HL-60 (cell line): ENCODE data around the gene ASPDH.

Experiments
- TF ChIP-seq, protein P1 (sequence below): IDR thresholded peaks from one replicate; pipeline ENCODE4 v1.5.1; 2011; ENCODE audit warnings: low read length, control low read depth, inconsistent platforms; ENCODE audit not compliant: insufficient read depth
- TF ChIP-seq, protein P2 (sequence below): IDR thresholded peaks from 2 replicates; pipeline ENCODE4 v1.6.1; 2012; ENCODE audit warnings: low read depth; ENCODE audit not compliant: insufficient replicate concordance

DNA sequence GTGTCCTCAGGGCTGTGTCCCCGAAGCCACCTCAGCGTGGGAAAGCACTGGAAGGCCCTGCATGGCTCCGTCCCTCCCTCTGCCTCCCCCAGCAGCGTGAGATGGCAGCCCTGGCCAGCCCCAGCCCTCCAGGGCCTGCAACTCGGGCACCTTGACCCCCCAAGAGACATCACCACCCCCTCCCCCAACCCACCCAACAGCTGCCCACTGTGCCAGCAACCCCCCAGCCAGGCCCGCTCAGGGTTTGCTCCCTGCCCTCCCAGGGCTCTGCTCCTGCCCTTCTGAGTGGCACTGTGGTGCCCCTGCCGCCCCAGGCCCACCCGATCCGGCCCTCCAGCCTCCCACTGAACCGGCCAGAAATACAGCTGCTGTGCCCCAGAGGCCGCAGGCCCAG lies 1.5 kb upstream of the ASPDH start:
- TF ChIP-seq, protein P1, sequence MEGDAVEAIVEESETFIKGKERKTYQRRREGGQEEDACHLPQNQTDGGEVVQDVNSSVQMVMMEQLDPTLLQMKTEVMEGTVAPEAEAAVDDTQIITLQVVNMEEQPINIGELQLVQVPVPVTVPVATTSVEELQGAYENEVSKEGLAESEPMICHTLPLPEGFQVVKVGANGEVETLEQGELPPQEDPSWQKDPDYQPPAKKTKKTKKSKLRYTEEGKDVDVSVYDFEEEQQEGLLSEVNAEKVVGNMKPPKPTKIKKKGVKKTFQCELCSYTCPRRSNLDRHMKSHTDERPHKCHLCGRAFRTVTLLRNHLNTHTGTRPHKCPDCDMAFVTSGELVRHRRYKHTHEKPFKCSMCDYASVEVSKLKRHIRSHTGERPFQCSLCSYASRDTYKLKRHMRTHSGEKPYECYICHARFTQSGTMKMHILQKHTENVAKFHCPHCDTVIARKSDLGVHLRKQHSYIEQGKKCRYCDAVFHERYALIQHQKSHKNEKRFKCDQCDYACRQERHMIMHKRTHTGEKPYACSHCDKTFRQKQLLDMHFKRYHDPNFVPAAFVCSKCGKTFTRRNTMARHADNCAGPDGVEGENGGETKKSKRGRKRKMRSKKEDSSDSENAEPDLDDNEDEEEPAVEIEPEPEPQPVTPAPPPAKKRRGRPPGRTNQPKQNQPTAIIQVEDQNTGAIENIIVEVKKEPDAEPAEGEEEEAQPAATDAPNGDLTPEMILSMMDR, result no peak
- TF ChIP-seq, protein P2, sequence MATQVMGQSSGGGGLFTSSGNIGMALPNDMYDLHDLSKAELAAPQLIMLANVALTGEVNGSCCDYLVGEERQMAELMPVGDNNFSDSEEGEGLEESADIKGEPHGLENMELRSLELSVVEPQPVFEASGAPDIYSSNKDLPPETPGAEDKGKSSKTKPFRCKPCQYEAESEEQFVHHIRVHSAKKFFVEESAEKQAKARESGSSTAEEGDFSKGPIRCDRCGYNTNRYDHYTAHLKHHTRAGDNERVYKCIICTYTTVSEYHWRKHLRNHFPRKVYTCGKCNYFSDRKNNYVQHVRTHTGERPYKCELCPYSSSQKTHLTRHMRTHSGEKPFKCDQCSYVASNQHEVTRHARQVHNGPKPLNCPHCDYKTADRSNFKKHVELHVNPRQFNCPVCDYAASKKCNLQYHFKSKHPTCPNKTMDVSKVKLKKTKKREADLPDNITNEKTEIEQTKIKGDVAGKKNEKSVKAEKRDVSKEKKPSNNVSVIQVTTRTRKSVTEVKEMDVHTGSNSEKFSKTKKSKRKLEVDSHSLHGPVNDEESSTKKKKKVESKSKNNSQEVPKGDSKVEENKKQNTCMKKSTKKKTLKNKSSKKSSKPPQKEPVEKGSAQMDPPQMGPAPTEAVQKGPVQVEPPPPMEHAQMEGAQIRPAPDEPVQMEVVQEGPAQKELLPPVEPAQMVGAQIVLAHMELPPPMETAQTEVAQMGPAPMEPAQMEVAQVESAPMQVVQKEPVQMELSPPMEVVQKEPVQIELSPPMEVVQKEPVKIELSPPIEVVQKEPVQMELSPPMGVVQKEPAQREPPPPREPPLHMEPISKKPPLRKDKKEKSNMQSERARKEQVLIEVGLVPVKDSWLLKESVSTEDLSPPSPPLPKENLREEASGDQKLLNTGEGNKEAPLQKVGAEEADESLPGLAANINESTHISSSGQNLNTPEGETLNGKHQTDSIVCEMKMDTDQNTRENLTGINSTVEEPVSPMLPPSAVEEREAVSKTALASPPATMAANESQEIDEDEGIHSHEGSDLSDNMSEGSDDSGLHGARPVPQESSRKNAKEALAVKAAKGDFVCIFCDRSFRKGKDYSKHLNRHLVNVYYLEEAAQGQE, result no peak
